ENCODE data around the gene STIMATE. TPM values are rescaled to one million over a fixed set of nuclear protein-coding genes. Genes with fewer than 3 reads are reported as not detected.

The STIMATE gene
- total and polyA plus RNA-seq, 7 donors = 2.5 to 19.5 (median 11.5) TPM

DNA sequence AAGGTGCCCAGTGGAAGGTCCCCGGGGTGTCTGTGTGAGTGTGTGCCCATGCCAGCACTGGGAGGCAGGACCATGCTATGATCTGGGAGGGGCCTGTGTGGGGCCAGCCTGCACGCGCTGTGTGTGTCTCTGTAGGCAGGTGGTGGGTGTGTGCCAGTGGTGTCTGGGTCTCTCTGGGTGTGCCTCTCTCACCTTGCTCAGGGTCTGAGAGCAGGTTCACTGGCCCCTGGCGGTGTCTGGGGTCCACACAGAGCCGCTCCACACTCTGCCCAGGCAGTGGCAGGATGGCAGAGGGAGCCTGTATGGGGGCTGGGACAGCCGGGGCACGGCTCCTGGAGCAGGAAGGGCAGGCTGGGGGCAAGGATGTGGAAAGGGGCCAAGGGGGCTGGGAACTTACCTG lies 79.5 kb downstream of the STIMATE start:
- Histone ChIP-seq H3K36me3 (peaks cover 0 to under 1% (median 0%) of the 10 kb centered on the region in 4 donors), H3K9me3 (no peaks in the 10 kb centered on the region), H3K27ac (no peak overlapping the region), H3K4me3 (no peak overlapping the region), H3K27me3 (no peaks in the 10 kb centered on the region), H3K4me1 (no peaks in the 10 kb centered on the region)
- 91 to 95% methylated on average over 7 of the region's 7 CpGs for WGBS, 2 donors
- intact Hi-C loops (cut with DNase I) = no loop called here
- no peak for DNase-seq
- no peak for TF ChIP-seq POLR2A (IDR thresholded peaks at IDR 0.05)
- TF ChIP-seq, protein P1, sequence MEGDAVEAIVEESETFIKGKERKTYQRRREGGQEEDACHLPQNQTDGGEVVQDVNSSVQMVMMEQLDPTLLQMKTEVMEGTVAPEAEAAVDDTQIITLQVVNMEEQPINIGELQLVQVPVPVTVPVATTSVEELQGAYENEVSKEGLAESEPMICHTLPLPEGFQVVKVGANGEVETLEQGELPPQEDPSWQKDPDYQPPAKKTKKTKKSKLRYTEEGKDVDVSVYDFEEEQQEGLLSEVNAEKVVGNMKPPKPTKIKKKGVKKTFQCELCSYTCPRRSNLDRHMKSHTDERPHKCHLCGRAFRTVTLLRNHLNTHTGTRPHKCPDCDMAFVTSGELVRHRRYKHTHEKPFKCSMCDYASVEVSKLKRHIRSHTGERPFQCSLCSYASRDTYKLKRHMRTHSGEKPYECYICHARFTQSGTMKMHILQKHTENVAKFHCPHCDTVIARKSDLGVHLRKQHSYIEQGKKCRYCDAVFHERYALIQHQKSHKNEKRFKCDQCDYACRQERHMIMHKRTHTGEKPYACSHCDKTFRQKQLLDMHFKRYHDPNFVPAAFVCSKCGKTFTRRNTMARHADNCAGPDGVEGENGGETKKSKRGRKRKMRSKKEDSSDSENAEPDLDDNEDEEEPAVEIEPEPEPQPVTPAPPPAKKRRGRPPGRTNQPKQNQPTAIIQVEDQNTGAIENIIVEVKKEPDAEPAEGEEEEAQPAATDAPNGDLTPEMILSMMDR (IDR thresholded peaks at IDR 0.05) = no peak
- no peak for TF ChIP-seq EP300 (IDR thresholded peaks at IDR 0.05)
- TF ChIP-seq POLR2AphosphoS5 (IDR thresholded peaks at IDR 0.05) = no peak

DNA sequence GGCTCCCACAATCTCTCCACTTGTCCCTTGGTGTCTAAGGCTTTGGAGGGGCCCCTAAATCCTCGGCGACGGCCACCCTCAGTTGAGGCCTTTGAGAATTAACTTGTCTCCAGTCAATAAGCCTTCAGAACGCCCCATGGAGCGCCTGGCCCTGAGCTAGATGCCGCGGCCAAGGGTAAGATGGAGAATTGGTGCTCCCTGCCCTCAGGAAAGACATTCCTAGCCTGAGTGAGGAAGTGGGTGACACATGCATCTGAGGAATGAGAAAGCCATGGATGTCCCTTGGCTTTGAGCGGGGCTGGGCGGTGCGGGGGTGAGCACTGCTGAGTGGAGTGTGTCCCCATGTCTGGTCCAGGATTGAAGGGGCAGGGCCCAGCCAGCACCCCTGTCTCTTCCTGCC lies 80.1 kb downstream of the STIMATE start:
- intact Hi-C loops (cut with DNase I) = no loop called here
- Histone ChIP-seq H3K27me3 (no peaks in the 10 kb centered on the region), H3K9me3 (no peaks in the 10 kb centered on the region), H3K27ac (no peak overlapping the region), H3K4me3 (no peak overlapping the region), H3K36me3 (no peaks in the 10 kb centered on the region), H3K4me1 (no peaks in the 10 kb centered on the region)
- no peak for DNase-seq
- 95% methylated on average over 10 of the region's 10 CpGs for WGBS, 2 donors
- TF ChIP-seq, protein P1 (IDR thresholded peaks at IDR 0.05) = no peak
- TF ChIP-seq POLR2AphosphoS5 (IDR thresholded peaks at IDR 0.05) (no peak), POLR2A (IDR thresholded peaks at IDR 0.05) (no peak), EP300 (IDR thresholded peaks at IDR 0.05) (no peak)

DNA sequence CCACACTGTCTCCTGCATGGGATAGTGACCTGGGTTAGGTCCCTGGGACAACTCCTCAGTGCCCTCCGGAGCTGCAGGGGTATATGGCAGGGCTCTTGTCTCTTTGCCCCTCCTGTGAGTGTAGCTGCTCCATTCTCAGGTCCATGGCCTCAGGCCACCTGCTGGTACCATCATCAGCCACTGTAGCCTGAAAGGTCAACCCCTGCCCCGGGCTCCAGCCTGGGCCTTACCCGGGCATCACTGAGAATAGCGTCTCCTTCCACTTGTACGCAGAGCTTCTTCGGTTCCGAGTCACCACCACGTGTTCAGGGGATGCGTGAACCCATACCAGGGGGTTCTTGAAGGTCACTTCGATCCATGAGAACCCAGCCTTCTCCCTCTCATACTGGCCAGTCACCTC lies 80.7 kb downstream of the STIMATE start:
- intact Hi-C loops (cut with DNase I) = no loop called here
- no peak for DNase-seq
- 93 to 94% methylated on average over 10 of the region's 10 CpGs for WGBS, 2 donors
- no peaks in the 10 kb centered on the region for H3K4me1 ChIP-seq
- no peaks in the 10 kb centered on the region for H3K27me3 ChIP-seq
- H3K27ac ChIP-seq = no peak overlapping the region
- H3K9me3 ChIP-seq = no peaks in the 10 kb centered on the region
- no peaks in the 10 kb centered on the region for H3K36me3 ChIP-seq
- no peak overlapping the region for H3K4me3 ChIP-seq
- TF ChIP-seq POLR2AphosphoS5 (IDR thresholded peaks at IDR 0.05) (no peak), POLR2A (IDR thresholded peaks at IDR 0.05) (no peak), EP300 (IDR thresholded peaks at IDR 0.05) (no peak)
- TF ChIP-seq, protein P1 (IDR thresholded peaks at IDR 0.05) = no peak

DNA sequence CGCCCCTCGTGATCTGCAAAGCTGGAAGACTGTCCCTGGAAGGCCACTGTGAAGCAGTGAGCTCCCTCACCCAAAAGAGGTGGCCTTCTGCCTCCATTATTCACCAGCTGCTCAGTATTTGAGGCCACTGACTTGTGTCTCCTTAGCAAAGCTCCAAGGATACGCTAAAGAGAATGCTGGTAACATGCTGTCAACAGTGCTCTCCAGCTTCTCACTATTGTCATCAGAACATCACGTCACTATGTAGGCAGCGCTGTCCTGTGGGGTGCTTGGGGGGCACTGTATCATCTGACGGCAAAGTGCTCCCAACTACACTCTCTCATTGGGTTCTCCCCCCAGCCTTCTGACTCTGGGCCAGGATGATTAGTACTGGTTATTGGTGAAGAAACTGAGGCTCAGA lies 81.1 kb downstream of the STIMATE start:
- Histone ChIP-seq H3K4me1 (no peaks in the 10 kb centered on the region), H3K27me3 (no peaks in the 10 kb centered on the region), H3K36me3 (no peaks in the 10 kb centered on the region), H3K27ac (no peak overlapping the region), H3K9me3 (no peaks in the 10 kb centered on the region), H3K4me3 (no peak overlapping the region)
- intact Hi-C loops (cut with DNase I) = no loop called here
- WGBS, 2 donors = 91 to 95% methylated on average over 6 of the region's 6 CpGs
- no peak for DNase-seq
- TF ChIP-seq POLR2A (IDR thresholded peaks at IDR 0.05) (no peak), POLR2AphosphoS5 (IDR thresholded peaks at IDR 0.05) (no peak), EP300 (IDR thresholded peaks at IDR 0.05) (no peak)
- TF ChIP-seq, protein P1 (IDR thresholded peaks at IDR 0.05) = no peak

DNA sequence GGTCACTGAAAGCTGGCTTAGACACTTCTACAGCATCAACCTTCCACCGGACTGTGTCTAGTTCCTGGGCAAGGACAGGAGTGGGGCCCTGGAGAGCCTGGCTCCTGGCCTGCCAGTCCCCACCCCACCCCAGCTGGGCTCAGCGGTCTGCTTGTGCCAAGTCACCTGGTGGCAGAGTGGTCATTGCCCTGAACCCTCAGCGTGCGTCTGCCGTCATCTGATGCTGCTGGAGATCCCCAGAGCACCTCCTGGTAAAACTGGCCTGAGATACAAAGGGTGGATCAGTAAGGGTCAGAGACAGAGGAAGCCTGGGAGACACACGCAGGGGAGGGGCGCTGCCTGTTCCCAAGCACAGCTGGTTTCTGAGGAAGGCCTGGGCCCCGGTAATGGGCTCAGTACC lies 83.5 kb downstream of the STIMATE start:
- Histone ChIP-seq H3K36me3 (no peaks in the 10 kb centered on the region), H3K27me3 (no peaks in the 10 kb centered on the region), H3K27ac (no peak overlapping the region), H3K4me1 (no peaks in the 10 kb centered on the region), H3K4me3 (no peak overlapping the region), H3K9me3 (no peaks in the 10 kb centered on the region)
- DNase-seq = no peak
- intact Hi-C loops (cut with DNase I) = no loop called here
- TF ChIP-seq EP300 (IDR thresholded peaks at IDR 0.05) = no peak
- no peak for TF ChIP-seq POLR2AphosphoS5 (IDR thresholded peaks at IDR 0.05)
- no peak for TF ChIP-seq POLR2A (IDR thresholded peaks at IDR 0.05)
- TF ChIP-seq, protein P1 (IDR thresholded peaks at IDR 0.05) = no peak
- 92% methylated on average over 8 of the region's 8 CpGs for WGBS, 2 donors
